A673 (cell line): Measurements from ENCODE around the gene LRRC4B.

ENCODE experiments used
- EZH2 ChIP-seq: fragments of 200-600 bp; sonication (generic); IDR thresholded peaks from 2 replicates; pipeline ENCODE4 v1.6.1; 2017; ENCODE audit warnings: borderline replicate concordance, low read depth, mild to moderate bottlenecking, mixed read lengths, antibody characterized with exemption, low read length; ENCODE audit not compliant: poor library complexity, severe bottlenecking
- TF ChIP-seq, protein P1 (sequence below): fragments of 300-800, 200-600 bp; sonication (generic); conservative IDR thresholded peaks from 2 replicates; pipeline ENCODE4 v1.5.1; 2017; ENCODE audit warnings: low read depth, mild to moderate bottlenecking, antibody characterized with exemption, low read length, moderate library complexity, mixed read lengths

DNA sequence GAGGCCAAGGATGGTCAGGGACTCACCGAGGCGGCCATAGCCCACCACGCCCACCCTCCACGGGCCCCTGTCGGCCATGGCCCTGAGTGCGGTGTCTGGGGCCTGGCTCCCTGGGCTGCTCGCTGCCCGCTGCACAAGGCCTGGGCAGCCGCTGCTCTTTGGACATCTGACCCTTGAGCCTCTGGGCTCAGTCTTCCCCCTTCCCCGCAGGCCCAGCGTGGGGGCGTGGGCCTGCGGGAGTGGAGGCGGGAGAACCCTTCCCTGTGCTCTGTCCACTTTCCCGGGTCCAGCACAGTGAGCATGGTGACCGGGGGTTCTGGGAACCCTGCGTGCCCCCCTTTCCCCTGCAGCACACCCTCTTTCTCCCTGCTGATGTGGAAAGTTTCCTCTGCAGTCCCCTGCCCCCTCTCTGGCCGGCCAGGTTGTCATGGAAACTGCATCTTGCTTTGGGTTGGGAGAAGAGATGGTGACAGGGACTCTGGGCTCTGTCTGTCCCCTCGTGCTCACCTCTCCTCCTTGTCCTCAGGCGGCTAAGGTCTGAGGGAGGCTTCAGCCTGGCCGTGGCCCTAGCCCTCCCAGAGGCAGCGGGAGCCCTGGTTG, 54.4 kb downstream of the LRRC4B start, which contains the start of gene ASPDH:
- TF ChIP-seq, protein P1, sequence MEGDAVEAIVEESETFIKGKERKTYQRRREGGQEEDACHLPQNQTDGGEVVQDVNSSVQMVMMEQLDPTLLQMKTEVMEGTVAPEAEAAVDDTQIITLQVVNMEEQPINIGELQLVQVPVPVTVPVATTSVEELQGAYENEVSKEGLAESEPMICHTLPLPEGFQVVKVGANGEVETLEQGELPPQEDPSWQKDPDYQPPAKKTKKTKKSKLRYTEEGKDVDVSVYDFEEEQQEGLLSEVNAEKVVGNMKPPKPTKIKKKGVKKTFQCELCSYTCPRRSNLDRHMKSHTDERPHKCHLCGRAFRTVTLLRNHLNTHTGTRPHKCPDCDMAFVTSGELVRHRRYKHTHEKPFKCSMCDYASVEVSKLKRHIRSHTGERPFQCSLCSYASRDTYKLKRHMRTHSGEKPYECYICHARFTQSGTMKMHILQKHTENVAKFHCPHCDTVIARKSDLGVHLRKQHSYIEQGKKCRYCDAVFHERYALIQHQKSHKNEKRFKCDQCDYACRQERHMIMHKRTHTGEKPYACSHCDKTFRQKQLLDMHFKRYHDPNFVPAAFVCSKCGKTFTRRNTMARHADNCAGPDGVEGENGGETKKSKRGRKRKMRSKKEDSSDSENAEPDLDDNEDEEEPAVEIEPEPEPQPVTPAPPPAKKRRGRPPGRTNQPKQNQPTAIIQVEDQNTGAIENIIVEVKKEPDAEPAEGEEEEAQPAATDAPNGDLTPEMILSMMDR = no peak
- no peak for TF ChIP-seq EZH2
